Neural cell (in vitro differentiated cells): Measurements from ENCODE around the gene EIF1B.

ENCODE experiments used
- EP300 ChIP-seq: fragments of 450-650 bp; conservative IDR thresholded peaks from 2 replicates; pipeline ENCODE4 v1.6.1; 2014; ENCODE audit warnings: antibody characterized with exemption, mild to moderate bottlenecking, moderate library complexity; ENCODE audit not compliant: poor library complexity, severe bottlenecking
- EZH2 ChIP-seq: fragments of 200-600, 300-800 bp; shearing (Covaris generic), sonication (generic); IDR thresholded peaks from 2 replicates; pipeline ENCODE4 v1.6.1; 2014; ENCODE audit warnings: antibody characterized with exemption, low read length, borderline replicate concordance, mild to moderate bottlenecking; ENCODE audit not compliant: insufficient read depth, poor library complexity, severe bottlenecking
- MXI1 ChIP-seq: fragments of 450-650 bp; conservative IDR thresholded peaks from 2 replicates; pipeline ENCODE4 v1.6.1; 2014; ENCODE audit warnings: antibody characterized with exemption, mild to moderate bottlenecking; ENCODE audit not compliant: poor library complexity, severe bottlenecking
- POLR2AphosphoS5 ChIP-seq: IDR thresholded peaks from 2 replicates; pipeline ENCODE4 v1.6.1; 2012
- RAD21 ChIP-seq: fragments of 450-650 bp; conservative IDR thresholded peaks from 2 replicates; pipeline ENCODE4 v1.6.1; 2014; ENCODE audit warnings: antibody characterized with exemption, mild to moderate bottlenecking, moderate library complexity
- TF ChIP-seq, protein P1 (sequence below): fragments of 450-650 bp; IDR thresholded peaks from 2 replicates; pipeline ENCODE4 v1.5.1; 2014; ENCODE audit warnings: antibody characterized with exemption, mild to moderate bottlenecking, moderate library complexity; ENCODE audit not compliant: poor library complexity, severe bottlenecking
- TF ChIP-seq, protein P2 (sequence below): IDR thresholded peaks from 2 replicates; pipeline ENCODE4 v1.6.1; 2012; ENCODE audit warnings: borderline replicate concordance

DNA sequence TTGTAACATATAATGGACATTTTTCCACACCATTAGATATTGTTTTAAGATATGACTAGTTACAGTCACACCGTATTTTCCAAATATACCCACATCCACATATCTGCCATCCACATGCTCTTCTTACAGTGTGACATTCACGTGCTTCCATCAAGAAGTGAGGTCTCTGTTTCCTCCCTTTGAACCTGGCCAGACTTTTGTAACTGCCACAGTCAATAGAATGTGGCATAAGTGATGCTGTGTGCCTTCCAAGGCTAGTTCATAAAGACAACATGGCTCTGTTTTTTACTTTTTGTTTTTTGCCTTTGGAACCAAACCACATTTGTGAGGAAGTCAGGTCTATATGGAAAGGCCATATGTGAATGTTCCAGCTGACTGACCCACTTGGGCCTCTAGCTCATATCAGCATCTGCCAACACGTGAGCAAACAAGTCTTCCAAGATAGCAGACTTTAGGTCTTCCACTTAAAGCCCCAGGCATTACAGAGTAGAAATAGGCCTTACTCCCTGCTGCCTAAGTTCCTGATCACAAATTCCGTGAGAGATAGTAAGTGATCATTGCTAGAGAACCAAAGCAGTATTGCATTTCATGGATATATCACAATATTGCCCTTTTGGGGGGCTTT is 27.1 kb downstream of the EIF1B start:
- TF ChIP-seq, protein P1, sequence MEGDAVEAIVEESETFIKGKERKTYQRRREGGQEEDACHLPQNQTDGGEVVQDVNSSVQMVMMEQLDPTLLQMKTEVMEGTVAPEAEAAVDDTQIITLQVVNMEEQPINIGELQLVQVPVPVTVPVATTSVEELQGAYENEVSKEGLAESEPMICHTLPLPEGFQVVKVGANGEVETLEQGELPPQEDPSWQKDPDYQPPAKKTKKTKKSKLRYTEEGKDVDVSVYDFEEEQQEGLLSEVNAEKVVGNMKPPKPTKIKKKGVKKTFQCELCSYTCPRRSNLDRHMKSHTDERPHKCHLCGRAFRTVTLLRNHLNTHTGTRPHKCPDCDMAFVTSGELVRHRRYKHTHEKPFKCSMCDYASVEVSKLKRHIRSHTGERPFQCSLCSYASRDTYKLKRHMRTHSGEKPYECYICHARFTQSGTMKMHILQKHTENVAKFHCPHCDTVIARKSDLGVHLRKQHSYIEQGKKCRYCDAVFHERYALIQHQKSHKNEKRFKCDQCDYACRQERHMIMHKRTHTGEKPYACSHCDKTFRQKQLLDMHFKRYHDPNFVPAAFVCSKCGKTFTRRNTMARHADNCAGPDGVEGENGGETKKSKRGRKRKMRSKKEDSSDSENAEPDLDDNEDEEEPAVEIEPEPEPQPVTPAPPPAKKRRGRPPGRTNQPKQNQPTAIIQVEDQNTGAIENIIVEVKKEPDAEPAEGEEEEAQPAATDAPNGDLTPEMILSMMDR: no peak
- TF ChIP-seq EZH2 (no peak), POLR2AphosphoS5 (no peak), MXI1 (no peak), RAD21 (no peak), EP300 (no peak)
- TF ChIP-seq, protein P2, sequence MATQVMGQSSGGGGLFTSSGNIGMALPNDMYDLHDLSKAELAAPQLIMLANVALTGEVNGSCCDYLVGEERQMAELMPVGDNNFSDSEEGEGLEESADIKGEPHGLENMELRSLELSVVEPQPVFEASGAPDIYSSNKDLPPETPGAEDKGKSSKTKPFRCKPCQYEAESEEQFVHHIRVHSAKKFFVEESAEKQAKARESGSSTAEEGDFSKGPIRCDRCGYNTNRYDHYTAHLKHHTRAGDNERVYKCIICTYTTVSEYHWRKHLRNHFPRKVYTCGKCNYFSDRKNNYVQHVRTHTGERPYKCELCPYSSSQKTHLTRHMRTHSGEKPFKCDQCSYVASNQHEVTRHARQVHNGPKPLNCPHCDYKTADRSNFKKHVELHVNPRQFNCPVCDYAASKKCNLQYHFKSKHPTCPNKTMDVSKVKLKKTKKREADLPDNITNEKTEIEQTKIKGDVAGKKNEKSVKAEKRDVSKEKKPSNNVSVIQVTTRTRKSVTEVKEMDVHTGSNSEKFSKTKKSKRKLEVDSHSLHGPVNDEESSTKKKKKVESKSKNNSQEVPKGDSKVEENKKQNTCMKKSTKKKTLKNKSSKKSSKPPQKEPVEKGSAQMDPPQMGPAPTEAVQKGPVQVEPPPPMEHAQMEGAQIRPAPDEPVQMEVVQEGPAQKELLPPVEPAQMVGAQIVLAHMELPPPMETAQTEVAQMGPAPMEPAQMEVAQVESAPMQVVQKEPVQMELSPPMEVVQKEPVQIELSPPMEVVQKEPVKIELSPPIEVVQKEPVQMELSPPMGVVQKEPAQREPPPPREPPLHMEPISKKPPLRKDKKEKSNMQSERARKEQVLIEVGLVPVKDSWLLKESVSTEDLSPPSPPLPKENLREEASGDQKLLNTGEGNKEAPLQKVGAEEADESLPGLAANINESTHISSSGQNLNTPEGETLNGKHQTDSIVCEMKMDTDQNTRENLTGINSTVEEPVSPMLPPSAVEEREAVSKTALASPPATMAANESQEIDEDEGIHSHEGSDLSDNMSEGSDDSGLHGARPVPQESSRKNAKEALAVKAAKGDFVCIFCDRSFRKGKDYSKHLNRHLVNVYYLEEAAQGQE: no peak
